Activated CD4-positive, alpha-beta memory T cell treated with anti-CD3 and anti-CD28 coated beads for 36 hours (primary cell): ENCODE measurements around the gene U2AF2. TPM values are rescaled to one million over a fixed set of nuclear protein-coding genes. Genes with fewer than 3 reads are reported as not detected.
"Not testable (repeated sequence)": the region's sequence is repeated elsewhere in the genome, so short reads cannot be mapped to it uniquely, and the experiment has no call there.

ENCODE experiments used
- CTCF ChIA-PET: fragments of 350-600 bp; sonication (Branson Sonifier 250); formaldehyde crosslinking; loops from one replicate; lab custom pipeline; 2021; ENCODE audit warnings: antibody characterized with exemption, inconsistent platforms; lab: Charles Lee
- POLR2A ChIA-PET: fragments of 350-600 bp; sonication (Branson Sonifier 250); formaldehyde crosslinking; loops from one replicate; lab custom pipeline; 2021; ENCODE audit warnings: antibody characterized with exemption; lab: Charles Lee
- DNase-seq: peaks from one replicate; pipeline ENCODE4 v3.0.0-alpha.2; 2020
- H3K27ac Mint-ChIP-seq: one replicate; pipeline ENCODE4 v1.8.0; 2021; ENCODE audit warnings: mixed read lengths
- H3K27me3 Mint-ChIP-seq: one replicate; pipeline ENCODE4 v1.8.0; 2021; ENCODE audit warnings: mixed read lengths
- H3K36me3 Mint-ChIP-seq: one replicate; pipeline ENCODE4 v1.8.0; 2021; ENCODE audit warnings: mixed read lengths
- H3K4me1 Mint-ChIP-seq: one replicate; pipeline ENCODE4 v1.8.0; 2021; ENCODE audit warnings: low read depth, mixed read lengths
- H3K4me3 Mint-ChIP-seq: one replicate; pipeline ENCODE4 v1.8.0; 2021; ENCODE audit warnings: mild to moderate bottlenecking, mixed read lengths
- H3K9me3 Mint-ChIP-seq: one replicate; pipeline ENCODE4 v1.8.0; 2021; ENCODE audit warnings: mixed read lengths
- intact Hi-C: fragments of 100-400 bp; cut with micrococcal nuclease; formaldehyde crosslinking; loops from one replicate; pipeline ENCODE4 v1.15.1; 2023
- total RNA-seq, 2 experiments: library from RNA; stranded (reverse); gene quantifications; one replicate each; pipeline ENCODE4 v1.2.3, GENCODE V29; 2021

U2AF2 gene
- total RNA-seq, 2 experiments from 2014 or later, result 249 to 251 TPM

DNA sequence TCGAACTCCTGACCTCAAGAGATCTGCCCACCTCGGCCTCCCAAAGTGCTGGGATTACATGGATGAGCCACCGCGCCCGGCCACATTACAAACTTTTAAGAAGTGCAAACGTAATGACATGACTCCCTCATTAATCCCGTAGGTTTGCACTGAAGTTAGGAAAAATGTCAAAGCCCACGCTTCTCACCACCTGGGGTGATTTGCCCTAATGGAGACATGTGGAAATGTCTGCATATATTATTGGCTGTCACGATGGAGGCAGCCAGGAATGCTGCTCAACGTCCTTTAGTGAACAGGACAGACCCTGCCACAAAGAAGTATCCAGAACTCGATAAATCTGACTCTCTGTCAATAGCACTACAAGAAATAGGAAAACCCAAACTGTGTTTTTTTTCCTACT lies 62.4 kb downstream of the U2AF2 start:
- H3K4me1 Mint-ChIP-seq, result no peaks in the 10 kb centered on the region
- POLR2A ChIA-PET, result no interaction called here
- peaks cover 40% of the 10 kb centered on the region for H3K27me3 Mint-ChIP-seq
- peaks cover 2% of the 10 kb centered on the region for H3K36me3 Mint-ChIP-seq
- H3K9me3 Mint-ChIP-seq, result peaks cover 15% of the 10 kb centered on the region
- H3K27ac Mint-ChIP-seq, result no peak overlapping the region
- intact Hi-C loops, result no loop called here
- CTCF ChIA-PET, result no interaction called here
- H3K4me3 Mint-ChIP-seq, result no peak overlapping the region
- DNase-seq, result no peak

DNA sequence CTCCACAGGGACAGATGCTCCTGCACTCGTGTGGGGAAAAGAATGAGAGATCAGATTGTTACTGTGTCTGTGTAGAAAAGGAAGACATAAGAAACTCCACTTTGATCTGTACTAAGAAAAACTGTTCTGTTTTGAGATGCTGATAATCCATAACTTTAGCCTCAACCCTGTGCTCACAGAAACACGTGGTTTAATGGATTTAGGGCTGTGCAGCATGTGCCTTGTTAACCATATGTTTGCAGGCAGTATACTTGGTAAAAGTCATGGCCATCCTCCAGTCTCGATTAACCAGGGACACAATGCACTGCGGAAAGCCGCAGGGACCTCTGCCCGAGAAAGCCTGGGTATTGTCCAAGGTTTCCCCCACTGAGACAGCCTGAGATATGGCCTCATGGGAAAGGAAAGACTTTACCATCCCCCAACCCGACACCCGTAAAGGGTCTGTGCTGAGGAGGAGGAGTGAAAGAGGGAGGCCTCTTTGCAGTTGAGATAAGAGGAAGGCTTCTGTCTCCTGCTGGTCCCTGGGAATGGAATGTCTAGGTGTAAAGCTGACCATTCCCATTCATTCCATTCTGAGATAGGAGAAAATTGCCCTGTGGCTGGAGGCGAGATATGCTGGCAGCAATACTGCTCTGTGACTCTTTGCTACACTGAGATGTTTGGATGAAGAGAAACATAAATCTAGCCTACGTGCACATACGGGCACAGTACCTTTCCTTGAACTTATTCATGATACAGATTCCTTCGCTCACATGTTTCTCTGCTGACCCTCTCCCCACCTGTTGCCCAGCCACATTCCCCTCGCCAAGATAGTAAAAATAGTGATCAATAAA lies 63.3 kb downstream of the U2AF2 start:
- H3K36me3 Mint-ChIP-seq, H3K4me3 Mint-ChIP-seq, H3K27ac Mint-ChIP-seq, intact Hi-C loops, CTCF ChIA-PET, POLR2A ChIA-PET, DNase-seq, H3K4me1 Mint-ChIP-seq: not testable (repeated sequence)
- Mint-ChIP-seq H3K27me3 (peaks cover 46% of the 10 kb centered on the region), H3K9me3 (peaks cover 17% of the 10 kb centered on the region)

DNA sequence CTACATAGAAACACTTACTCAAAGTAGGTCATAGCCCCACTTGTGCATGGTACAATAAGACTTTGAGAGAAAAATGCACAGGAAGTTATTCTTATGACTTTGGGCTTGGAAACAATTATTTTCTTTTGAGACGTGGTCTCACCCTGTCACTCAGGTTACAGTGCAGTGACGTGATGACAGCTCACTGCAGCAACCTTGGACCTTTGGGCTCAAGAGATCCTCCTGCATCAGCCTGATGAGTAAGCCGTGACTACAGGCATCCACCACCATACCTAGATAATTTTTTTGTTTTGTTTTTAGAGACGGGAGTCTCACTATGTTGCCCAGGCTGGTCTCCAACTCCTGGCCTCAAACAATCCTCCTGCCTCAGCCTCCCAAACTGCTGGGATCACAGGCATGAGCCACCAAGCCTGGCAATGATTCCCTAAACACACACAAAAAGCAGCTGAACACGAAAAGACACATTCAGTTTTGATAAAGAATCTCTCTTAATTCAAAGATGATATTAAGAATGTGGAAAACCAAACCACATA lies 65.4 kb downstream of the U2AF2 start:
- H3K27ac Mint-ChIP-seq, result no peak overlapping the region
- POLR2A ChIA-PET, result no interaction called here
- no peak for DNase-seq
- peaks cover 16% of the 10 kb centered on the region for H3K9me3 Mint-ChIP-seq
- no peak overlapping the region for H3K4me3 Mint-ChIP-seq
- CTCF ChIA-PET, result no interaction called here
- intact Hi-C loops, result no loop called here
- no peaks in the 10 kb centered on the region for H3K4me1 Mint-ChIP-seq
- peaks cover 2% of the 10 kb centered on the region for H3K36me3 Mint-ChIP-seq
- H3K27me3 Mint-ChIP-seq, result peaks cover 49% of the 10 kb centered on the region

DNA sequence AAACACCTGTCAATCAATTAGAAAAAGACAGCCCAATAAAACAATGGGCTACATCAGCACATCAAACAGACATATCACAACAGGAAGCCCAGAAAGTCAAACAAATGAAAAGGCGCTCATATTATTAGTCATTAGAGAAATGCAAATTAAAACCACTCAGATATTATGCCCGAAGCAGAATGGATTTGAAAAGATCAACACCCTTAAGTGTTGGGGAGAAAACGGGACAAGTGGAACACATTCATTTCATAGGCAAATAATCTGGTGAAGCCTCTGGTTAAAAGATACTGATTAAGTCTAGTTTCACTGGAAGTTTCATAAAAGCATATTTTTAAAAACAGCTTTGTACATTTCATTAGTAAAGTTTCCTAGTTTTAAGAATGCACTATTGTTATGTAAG lies 66.0 kb downstream of the U2AF2 start:
- peaks cover 2% of the 10 kb centered on the region for H3K36me3 Mint-ChIP-seq
- CTCF ChIA-PET, result no interaction called here

DNA sequence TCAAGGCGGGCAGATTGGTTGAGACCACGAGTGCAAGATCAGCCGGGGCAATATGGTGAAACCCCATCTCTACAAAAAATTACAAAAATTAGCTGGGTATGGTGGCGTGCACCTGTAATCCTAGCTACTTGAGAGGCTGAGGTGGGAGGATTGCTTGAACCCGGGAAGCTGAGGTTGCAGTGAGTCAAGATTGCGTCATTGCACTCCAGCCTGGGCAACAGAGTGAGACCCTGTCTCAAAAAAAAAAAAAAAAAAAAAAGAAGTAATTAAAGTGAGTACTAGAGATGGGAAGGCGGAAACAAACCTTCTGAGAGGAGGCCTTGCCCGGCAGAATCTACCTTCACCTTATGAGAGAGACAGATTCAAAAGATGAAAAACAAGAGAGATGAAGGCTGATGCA lies 68.7 kb downstream of the U2AF2 start:
- Mint-ChIP-seq H3K4me1 (no peaks in the 10 kb centered on the region), H3K4me3 (no peak overlapping the region), H3K36me3 (peaks cover 2% of the 10 kb centered on the region), H3K9me3 (peaks cover 16% of the 10 kb centered on the region), H3K27me3 (peaks cover 33% of the 10 kb centered on the region), H3K27ac (no peak overlapping the region)
- CTCF ChIA-PET, result interaction anchor here (0.5 kb wide), 1 partner anchor 209 kb away, joined by 3 read pairs; no protein-coding TSS in a partner anchor
- no peak for DNase-seq
- POLR2A ChIA-PET, result no interaction called here
- intact Hi-C loops, result no loop called here

More for the DNA sequence above, 66.0 kb downstream of the U2AF2 start:
- no peak for DNase-seq
- peaks cover 47% of the 10 kb centered on the region for H3K27me3 Mint-ChIP-seq
- H3K9me3 Mint-ChIP-seq, result peaks cover 16% of the 10 kb centered on the region
- no peaks in the 10 kb centered on the region for H3K4me1 Mint-ChIP-seq
- POLR2A ChIA-PET, result no interaction called here
- intact Hi-C loops, result no loop called here
- no peak overlapping the region for H3K27ac Mint-ChIP-seq
- no peak overlapping the region for H3K4me3 Mint-ChIP-seq

Other genes starting within 250 kb of the U2AF2 start
- gene UBE2S, start 247.2 kb upstream of the U2AF2 start, total RNA-seq, result 100 to 1,000 TPM; 267 to 275 TPM
- gene SHISA7, start 211.7 kb upstream of the U2AF2 start, total RNA-seq, result not detected
- gene ISOC2, start 193.4 kb upstream of the U2AF2 start, total RNA-seq, result 10 to 100 TPM; 24.6 to 24.7 TPM
- gene C19orf85, start 190.3 kb upstream of the U2AF2 start, total RNA-seq, result not detected
- 1 to 10 TPM; 5.8 to 6.9 TPM for gene ZNF628, start 178.4 kb upstream of the U2AF2 start, total RNA-seq
- 10 to 100 TPM in 1 of 2 experiments, 1 to 10 TPM in 1; 8.5 to 12.9 TPM for gene NAT14, start 169.8 kb upstream of the U2AF2 start, total RNA-seq
- under 1 TPM in 1 of 2 experiments, not detected in 1; 0.33 TPM for gene SSC5D, start 166.6 kb upstream of the U2AF2 start, total RNA-seq
- gene SBK2, start 117.9 kb upstream of the U2AF2 start, total RNA-seq, result not detected
- not detected for gene SBK3, start 109.5 kb upstream of the U2AF2 start, total RNA-seq
- gene ZNF579, start 74.2 kb upstream of the U2AF2 start, total RNA-seq, result 1 to 10 TPM; 6.6 to 6.7 TPM
- 10 to 100 TPM; 13.8 to 13.9 TPM for gene FIZ1, start 55.5 kb upstream of the U2AF2 start, total RNA-seq
- gene ZNF524, start 54.7 kb upstream of the U2AF2 start, total RNA-seq, result 10 to 100 TPM; 21.5 to 25.1 TPM
- gene ZNF865, start 49.4 kb upstream of the U2AF2 start, total RNA-seq, result 10 to 100 TPM; 12.0 to 13.3 TPM
- 1 to 10 TPM; 3.9 to 4.4 TPM for gene ZNF784, start 30.5 kb upstream of the U2AF2 start, total RNA-seq
- gene ZNF580, start 14.0 kb upstream of the U2AF2 start, total RNA-seq, result 10 to 100 TPM; 23.4 to 23.5 TPM
- gene ZNF581, start 11.4 kb upstream of the U2AF2 start, total RNA-seq, result 10 to 100 TPM; 19.2 to 20.1 TPM
- gene CCDC106, start 6.8 kb upstream of the U2AF2 start, total RNA-seq, result 1 to 10 TPM; 3.6 to 4.0 TPM
- 10 to 100 TPM; 36.0 to 36.1 TPM for gene EPN1, start 20.2 kb downstream of the U2AF2 start, total RNA-seq
- not detected for gene NLRP9, start 83.4 kb downstream of the U2AF2 start, total RNA-seq
- gene RFPL4A, start 104.1 kb downstream of the U2AF2 start, total RNA-seq, result not detected
- gene RFPL4AL1, start 114.1 kb downstream of the U2AF2 start, total RNA-seq, result not detected
- not detected for gene NLRP11, start 177.0 kb downstream of the U2AF2 start, total RNA-seq
- not detected for gene NLRP4, start 181.5 kb downstream of the U2AF2 start, total RNA-seq